Liver (tissue), 3 donors: ENCODE measurements around the gene KCNMB1.

Experiments
- ATF3 ChIP-seq: IDR thresholded peaks from 2 replicates; pipeline ENCODE4 v1.6.1; 2016; ENCODE audit warnings: antibody characterized with exemption
- CTCF ChIP-seq: fragments of 150-350 bp; IDR thresholded peaks from 2 replicates; pipeline ENCODE4 v1.5.1; 2017; ENCODE audit warnings: improper control_type of control experiment, low read depth, low read length; ENCODE audit not compliant: missing input control
- EGR1 ChIP-seq, 2 donors: IDR thresholded peaks; 2 replicates each; pipeline ENCODE4 v1.6.1; 2016 to 2018; ENCODE audit warnings: antibody characterized with exemption in 2 of 2, low read depth in 2 of 2
- GABPA ChIP-seq, 2 donors: IDR thresholded peaks in 1 of 2; conservative IDR thresholded peaks in 1 of 2; 2 replicates each; pipeline ENCODE4 v1.6.1; 2016; ENCODE audit warnings: antibody characterized with exemption in 2 of 2, mild to moderate bottlenecking in 1 of 2, moderate library complexity in 1 of 2
- HNF4G ChIP-seq: IDR thresholded peaks from 2 replicates; pipeline ENCODE4 v1.6.1; 2016; ENCODE audit warnings: antibody characterized with exemption
- MAX ChIP-seq: IDR thresholded peaks from 2 replicates; pipeline ENCODE4 v1.6.1; 2016; ENCODE audit warnings: antibody characterized with exemption
- NR2F2 ChIP-seq: IDR thresholded peaks from 2 replicates; pipeline ENCODE4 v1.6.1; 2016; ENCODE audit warnings: antibody characterized with exemption
- RAD21 ChIP-seq, 2 donors: IDR thresholded peaks; 2 replicates each; pipeline ENCODE4 v1.6.1; 2016; ENCODE audit warnings: antibody characterized with exemption in 2 of 2, mild to moderate bottlenecking in 2 of 2
- REST ChIP-seq: IDR thresholded peaks from 2 replicates; pipeline ENCODE4 v1.6.1; 2016; ENCODE audit warnings: antibody characterized with exemption, mild to moderate bottlenecking
- RXRA ChIP-seq, 2 donors: IDR thresholded peaks; 2 replicates each; pipeline ENCODE4 v1.6.1; 2017 to 2018; ENCODE audit warnings: antibody characterized with exemption in 2 of 2, mild to moderate bottlenecking in 1 of 2
- SP1 ChIP-seq: IDR thresholded peaks from 2 replicates; pipeline ENCODE4 v1.6.1; 2018; ENCODE audit warnings: antibody characterized with exemption, mild to moderate bottlenecking
- TAF1 ChIP-seq: conservative IDR thresholded peaks from 2 replicates; pipeline ENCODE4 v1.6.1; 2016; ENCODE audit warnings: antibody characterized with exemption, mild to moderate bottlenecking
- YY1 ChIP-seq: IDR thresholded peaks from 2 replicates; pipeline ENCODE4 v1.6.1; 2016; ENCODE audit warnings: antibody characterized with exemption, mild to moderate bottlenecking
- donor health status: healthy.
- donor health status: healthy.

GRCh38 chr5:170353961-170354360, 35.2 kb downstream of the KCNMB1 start:
- TF ChIP-seq RAD21 (IDR thresholded peaks at IDR 0.05), result no peak
- TF ChIP-seq RXRA (IDR thresholded peaks at IDR 0.05), result no peak
- no peak for TF ChIP-seq SP1
- no peak for TF ChIP-seq CTCF
- TF ChIP-seq YY1, result no peak
- no peak for TF ChIP-seq HNF4G
- TF ChIP-seq GABPA (IDR thresholded peaks at IDR 0.05 in 1 of 2, conservative IDR thresholded peaks at IDR 0.05 in 1 of 2), result no peak
- no peak for TF ChIP-seq ATF3
- no peak for TF ChIP-seq TAF1
- TF ChIP-seq MAX, result no peak
- no peak for TF ChIP-seq NR2F2
- TF ChIP-seq REST, result no peak
- no peak for TF ChIP-seq EGR1 (IDR thresholded peaks at IDR 0.05; ENCODE audit: low read depth in 2 of 2)
